H9 (cell line): ENCODE measurements around the gene POFUT2. TPM values are rescaled to one million over a fixed set of nuclear protein-coding genes. Genes with fewer than 3 reads are reported as not detected.

Source experiments
- DNase-seq: peaks from one replicate; pipeline ENCODE4 v3.0.0-alpha.2; 2017
- H2AFZ ChIP-seq: one replicate; pipeline ENCODE4 v1.6.1; 2013; ENCODE audit warnings: mild to moderate bottlenecking, low read length, control low read depth, moderate library complexity
- H2AK5ac ChIP-seq: 2 replicates; pipeline ENCODE4 v1.6.1; 2013; ENCODE audit warnings: low read length, control low read depth, mixed read lengths; ENCODE audit not compliant: insufficient read length
- H2BK120ac ChIP-seq: one replicate; pipeline ENCODE4 v1.6.1; 2013; ENCODE audit warnings: low read depth, mild to moderate bottlenecking, low read length, control low read depth, inconsistent platforms; ENCODE audit not compliant: poor library complexity, severe bottlenecking
- H2BK12ac ChIP-seq: 2 replicates; pipeline ENCODE4 v1.6.1; 2013; ENCODE audit warnings: low read length, control low read depth, mixed read lengths, low read depth; ENCODE audit not compliant: insufficient read length
- H2BK15ac ChIP-seq: 2 replicates; pipeline ENCODE4 v1.6.1; 2013; ENCODE audit warnings: low read depth, low read length, control low read depth
- H2BK20ac ChIP-seq: one replicate; pipeline ENCODE4 v1.6.1; 2013; ENCODE audit warnings: low read depth, mild to moderate bottlenecking, low read length, control low read depth, inconsistent platforms; ENCODE audit not compliant: poor library complexity, severe bottlenecking
- H2BK5ac ChIP-seq: 2 replicates; pipeline ENCODE4 v1.6.1; 2013; ENCODE audit warnings: low read length, control low read depth, mixed read lengths; ENCODE audit not compliant: insufficient read length
- H3K14ac ChIP-seq: 2 replicates; pipeline ENCODE4 v1.6.1; 2013; ENCODE audit warnings: low read length, control low read depth; ENCODE audit not compliant: insufficient read depth
- H3K18ac ChIP-seq: 2 replicates; pipeline ENCODE4 v1.6.1; 2013; ENCODE audit warnings: low read depth, mild to moderate bottlenecking, mixed read lengths, low read length, control low read depth; ENCODE audit not compliant: insufficient read length
- H3K23ac ChIP-seq: 2 replicates; pipeline ENCODE4 v1.6.1; 2013; ENCODE audit warnings: low read length, control low read depth, mixed read lengths, low read depth; ENCODE audit not compliant: insufficient read length
- H3K23me2 ChIP-seq: 2 replicates; pipeline ENCODE4 v1.6.1; 2013; ENCODE audit warnings: low read depth, mild to moderate bottlenecking, mixed read lengths, low read length, control low read depth; ENCODE audit not compliant: insufficient read length, poor library complexity, severe bottlenecking
- H3K27ac ChIP-seq: 2 replicates; pipeline ENCODE4 v1.5.1; 2013; ENCODE audit warnings: low read length, control low read depth, mixed read lengths, low read depth; ENCODE audit not compliant: insufficient read length
- H3K27me3 ChIP-seq: 2 replicates; pipeline ENCODE4 v1.6.1; 2013; ENCODE audit warnings: low read length, control low read depth, inconsistent platforms; ENCODE audit not compliant: insufficient read depth
- H3K4ac ChIP-seq: 2 replicates; pipeline ENCODE4 v1.6.1; 2013; ENCODE audit warnings: low read depth, mild to moderate bottlenecking, control low read depth, inconsistent platforms, low read length, moderate library complexity
- H3K4me1 ChIP-seq: 2 replicates; pipeline ENCODE4 v1.6.1; 2013; ENCODE audit warnings: low read length, control low read depth, inconsistent platforms; ENCODE audit not compliant: insufficient read depth
- H3K4me2 ChIP-seq: 2 replicates; pipeline ENCODE4 v1.6.1; 2013; ENCODE audit warnings: low read length, control low read depth, mixed read lengths; ENCODE audit not compliant: insufficient read length, insufficient read depth
- H3K56ac ChIP-seq: 2 replicates; pipeline ENCODE4 v1.6.1; 2013; ENCODE audit warnings: low read depth, mild to moderate bottlenecking, mixed read lengths, low read length, control low read depth; ENCODE audit not compliant: insufficient read length
- H3K79me1 ChIP-seq: 2 replicates; pipeline ENCODE4 v1.6.1; 2013; ENCODE audit warnings: low read depth, mild to moderate bottlenecking, moderate library complexity, low read length, control low read depth, inconsistent platforms; ENCODE audit not compliant: insufficient read depth, poor library complexity, severe bottlenecking
- H3K79me2 ChIP-seq: 2 replicates; pipeline ENCODE4 v1.6.1; 2013; ENCODE audit warnings: low read length, control low read depth, inconsistent platforms; ENCODE audit not compliant: insufficient read depth
- H3K9ac ChIP-seq: 2 replicates; pipeline ENCODE4 v1.6.1; 2013; ENCODE audit warnings: low read length, control low read depth, mixed read lengths; ENCODE audit not compliant: insufficient read length; ENCODE audit errors: extremely low read depth
- H3K9me3 ChIP-seq: one replicate; pipeline ENCODE4 v1.6.1; 2013; ENCODE audit warnings: low read depth, low read length, inconsistent platforms; ENCODE audit not compliant: control insufficient read depth
- H3T11ph ChIP-seq: one replicate; pipeline ENCODE4 v1.6.1; 2013; ENCODE audit warnings: mild to moderate bottlenecking, low read length, control low read depth, inconsistent platforms
- H4K20me1 ChIP-seq: one replicate; pipeline ENCODE4 v1.6.1; 2013; ENCODE audit not compliant: control insufficient read depth, insufficient read length, insufficient read depth
- H4K5ac ChIP-seq: 2 replicates; pipeline ENCODE4 v1.6.1; 2013; ENCODE audit warnings: low read depth, mild to moderate bottlenecking, mixed read lengths, low read length, control low read depth; ENCODE audit not compliant: insufficient read length
- H4K8ac ChIP-seq: replicated peaks from 2 replicates; pipeline ENCODE4 v1.6.1; 2013; ENCODE audit warnings: low read length, control low read depth, mixed read lengths, low read depth; ENCODE audit not compliant: insufficient read length
- H4K91ac ChIP-seq: 2 replicates; pipeline ENCODE4 v1.6.1; 2013; ENCODE audit warnings: low read depth, mild to moderate bottlenecking, moderate library complexity, mixed read lengths, low read length, control low read depth; ENCODE audit not compliant: insufficient read length
- H3K27ac Mint-ChIP-seq, 3 experiments: 2 replicates in 2 of 3; 3 replicates in 1 of 3; pipeline ENCODE4 v1.8.0; 2020 to 2021; ENCODE audit warnings: mixed read lengths in 3 of 3, mild to moderate bottlenecking in 1 of 3, moderate library complexity in 1 of 3
- H3K27me3 Mint-ChIP-seq: 2 replicates; pipeline ENCODE4 v1.8.0; 2021; ENCODE audit warnings: low read depth, mild to moderate bottlenecking, moderate library complexity, mixed read lengths
- H3K36me3 Mint-ChIP-seq, 3 experiments: 2 replicates in 2 of 3; 3 replicates in 1 of 3; pipeline ENCODE4 v1.8.0; 2020 to 2021; ENCODE audit warnings: low read depth in 3 of 3, mixed read lengths in 3 of 3; ENCODE audit not compliant: insufficient read depth in 1 of 3
- H3K4me1 Mint-ChIP-seq, 2 experiments: 2 replicates each; pipeline ENCODE4 v1.8.0; 2020; ENCODE audit warnings: mixed read lengths in 2 of 2
- H3K4me3 Mint-ChIP-seq, 2 experiments: 2 replicates in 1 of 2; 3 replicates in 1 of 2; pipeline ENCODE4 v1.8.0; 2020 to 2021; ENCODE audit warnings: mild to moderate bottlenecking in 2 of 2, mixed read lengths in 2 of 2, moderate library complexity in 1 of 2
- H3K9me3 Mint-ChIP-seq, 2 experiments: 2 replicates in 1 of 2; 3 replicates in 1 of 2; pipeline ENCODE4 v1.8.0; 2020; ENCODE audit warnings: mild to moderate bottlenecking in 2 of 2, mixed read lengths in 2 of 2, moderate library complexity in 1 of 2
- CTCF ChIP-seq: fragments of 200-600 bp; sonication (generic); conservative IDR thresholded peaks from 3 replicates; pipeline ENCODE4 v1.8.0; 2021; ENCODE audit warnings: antibody characterized with exemption, mild to moderate bottlenecking
- WGBS: extraction: QIAGEN DNeasy Blood & Tissue Kit; methylation state at CpG from one replicate; pipeline ENCODE4 v1.1.7; 2013; ENCODE audit warnings: missing lambda C conversion rate, low lambda C conversion rate, mixed read lengths; ENCODE audit not compliant: insufficient read length; ENCODE audit errors: extremely low coverage; 5-methylcytosine and 5-hydroxymethylcytosine counted together
- total RNA-seq: library from RNA; stranded (reverse); gene quantifications from 2 replicates; pipeline ENCODE4 v1.2.1, GENCODE V29; 2021

POFUT2 gene
- total RNA-seq, 1 experiment from 2014 or later, result 34.8 TPM

- no peaks in the 10 kb centered on the region for H3K79me1 ChIP-seq
- H3K27me3 ChIP-seq, result no peaks in the 10 kb centered on the region
- no peak overlapping the region for H4K91ac ChIP-seq
- no peak overlapping the region for H2BK12ac ChIP-seq
- WGBS, result no CpG with 5 or more reads among the region's 23 CpGs
- no peak overlapping the region for H3K18ac ChIP-seq
- Mint-ChIP-seq H3K27ac (0 out of 7 replicates have a peak overlapping the region, but pooled peaks of 1 of the 3 experiments have one; percentile 63), H3K9me3 (no peaks in the 10 kb centered on the region), H3K36me3 (peaks cover 0 to 8% (median 0%) of the 10 kb centered on the region in 3 experiments; a peak in 1 of 7 replicates), H3K4me3 (no peak overlapping the region), H3K27me3 (no peaks in the 10 kb centered on the region), H3K4me1 (peaks cover 30 to 31% of the 10 kb centered on the region in 2 experiments)
- no peak overlapping the region for H2AK5ac ChIP-seq
- TF ChIP-seq CTCF, result no peak
- H3K14ac ChIP-seq, result no peak overlapping the region
- H2AFZ ChIP-seq, result no peak overlapping the region
- no peak overlapping the region for H3K9ac ChIP-seq
- no peak overlapping the region for H2BK20ac ChIP-seq
- H2BK15ac ChIP-seq, result no peak overlapping the region
- no peak overlapping the region for H3K27ac ChIP-seq
- H3K23me2 ChIP-seq, result no peaks in the 10 kb centered on the region
- H4K20me1 ChIP-seq, result no peaks in the 10 kb centered on the region
- H3K79me2 ChIP-seq, result no peaks in the 10 kb centered on the region
- no peak overlapping the region for H3T11ph ChIP-seq
- H2BK5ac ChIP-seq, result no peak overlapping the region
- no peak overlapping the region for H3K23ac ChIP-seq
- no peak overlapping the region for H3K56ac ChIP-seq
- DNase-seq, result no peak
- H3K4me1 ChIP-seq, result no peaks in the 10 kb centered on the region; the same call in 1 of the 2 replicates
- no peak overlapping the region for H3K4ac ChIP-seq
- H4K8ac ChIP-seq, result no peak overlapping the region
- no peak overlapping the region for H4K5ac ChIP-seq
- no peak overlapping the region for H3K4me2 ChIP-seq
- H3K9me3 ChIP-seq, result no peaks in the 10 kb centered on the region
- no peak overlapping the region for H2BK120ac ChIP-seq
Measured at GRCh38 chr21:45293726-45294401, 6.2 kb upstream of the POFUT2 start.
